NK-92 treated with Interleukin-12 subunit alpha and Interleukin-12 subunit beta, amount 100 ng/mL, for 24 hours (cell line): ENCODE results near the gene NXNL2.

Source experiments
- DNase-seq: peaks from one replicate; lab custom pipeline; 2025; lab: John Stamatoyannopoulos, UW

Gene NXNL2

GRCh38 chr9:88578121-88579049, 43.4 kb downstream of the NXNL2 start:
- peak; percentile 5 for DNase-seq

- DNase-seq: no peak
Observed at GRCh38 chr9:88579050-88579715, 44.2 kb downstream of the NXNL2 start.

GRCh38 chr9:88580961-88581360, 46.0 kb downstream of the NXNL2 start:
- DNase-seq: no peak

- DNase-seq: no peak
Observed at GRCh38 chr9:88583901-88584596, 49.1 kb downstream of the NXNL2 start.

GRCh38 chr9:88585426-88585825, 50.4 kb downstream of the NXNL2 start:
- DNase-seq: no peak

GRCh38 chr9:88586452-88586851, 51.5 kb downstream of the NXNL2 start:
- DNase-seq: no peak

- no peak for DNase-seq
Observed at GRCh38 chr9:88587182-88587581, 52.2 kb downstream of the NXNL2 start.

- no peak for DNase-seq
Observed at GRCh38 chr9:88587885-88588649, 53.1 kb downstream of the NXNL2 start.

GRCh38 chr9:88589656-88590055, 54.7 kb downstream of the NXNL2 start:
- DNase-seq: no peak

- DNase-seq: no peak
Observed at GRCh38 chr9:88590558-88591146, 55.7 kb downstream of the NXNL2 start.

GRCh38 chr9:88593537-88594185, 58.7 kb downstream of the NXNL2 start:
- peak; percentile 4 for DNase-seq
